Prostate gland (tissue), 2 donors: ENCODE data around the gene CCBE1. TPM values are rescaled to one million over a fixed set of nuclear protein-coding genes. Genes with fewer than 3 reads are reported as not detected.

ENCODE experiments used
- DNase-seq: peaks from one replicate; pipeline ENCODE4 v3.0.0-alpha.2; 2019; ENCODE audit warnings: low spot score
- H3K27ac ChIP-seq, 2 donors: fragments of 200-600 bp; sonication (generic); 2 replicates each; pipeline ENCODE4 v1.5.1; 2017 to 2019
- H3K27me3 ChIP-seq: fragments of 200-600 bp; sonication (generic); replicated peaks from 2 replicates; pipeline ENCODE4 v1.5.1; 2019; ENCODE audit not compliant: insufficient read depth
- H3K36me3 ChIP-seq, 2 donors: fragments of 200-600 bp; sonication (generic); 1 replicate in 1 of 2; 2 replicates in 1 of 2; pipeline versions ENCODE4 v1.5.1 to v1.8.1; 2017 to 2019
- H3K4me1 ChIP-seq: fragments of 200-600 bp; sonication (generic); replicated peaks from 2 replicates; pipeline ENCODE4 v1.5.1; 2019
- H3K4me3 ChIP-seq, 2 donors: fragments of 200-600 bp; sonication (generic); 2 replicates each; pipeline ENCODE4 v1.5.1; 2017 to 2019
- H3K9me3 ChIP-seq: fragments of 200-600 bp; sonication (generic); 2 replicates; pipeline ENCODE4 v1.5.1; 2017
- CTCF ChIP-seq, 4 experiments: fragments of 200-600 bp in 2 of 4; fragments of 450-650 bp in 2 of 4; sonication (generic) in 2 of 4; IDR thresholded peaks; 1 replicate in 3 of 4; 2 replicates in 1 of 4; pipeline ENCODE4 v1.5.1; 2016 to 2019; ENCODE audit warnings: antibody characterized with exemption in 4 of 4, mild to moderate bottlenecking in 2 of 4, moderate library complexity in 2 of 4
- POLR2A ChIP-seq: fragments of 450-650 bp; IDR thresholded peaks from one replicate; pipeline ENCODE4 v1.6.1; 2016; ENCODE audit warnings: antibody characterized with exemption, mild to moderate bottlenecking
- POLR2AphosphoS5 ChIP-seq: sonication (generic); formaldehyde crosslinking; IDR thresholded peaks from one replicate; pipeline ENCODE4 v1.6.1; 2017; ENCODE audit warnings: antibody characterized with exemption
- WGBS: methylation state at CpG from one replicate; pipeline ENCODE4 v1.1.5; 2018; 5-methylcytosine and 5-hydroxymethylcytosine counted together
- intact Hi-C: fragments of 100-400 bp; cut with DNase I; formaldehyde crosslinking; loops from one replicate; pipeline ENCODE4 v1.14.2; 2022
- total RNA-seq, 2 donors: library from RNA; depleted of rRNA; stranded (reverse); fragments of >200 nt; gene quantifications; one replicate each; pipeline ENCODE4 v1.1.0, GENCODE V29; 2016

Gene CCBE1
- total RNA-seq, 2 donors from 2014 or later = 1.8 to 2.0 TPM

DNA sequence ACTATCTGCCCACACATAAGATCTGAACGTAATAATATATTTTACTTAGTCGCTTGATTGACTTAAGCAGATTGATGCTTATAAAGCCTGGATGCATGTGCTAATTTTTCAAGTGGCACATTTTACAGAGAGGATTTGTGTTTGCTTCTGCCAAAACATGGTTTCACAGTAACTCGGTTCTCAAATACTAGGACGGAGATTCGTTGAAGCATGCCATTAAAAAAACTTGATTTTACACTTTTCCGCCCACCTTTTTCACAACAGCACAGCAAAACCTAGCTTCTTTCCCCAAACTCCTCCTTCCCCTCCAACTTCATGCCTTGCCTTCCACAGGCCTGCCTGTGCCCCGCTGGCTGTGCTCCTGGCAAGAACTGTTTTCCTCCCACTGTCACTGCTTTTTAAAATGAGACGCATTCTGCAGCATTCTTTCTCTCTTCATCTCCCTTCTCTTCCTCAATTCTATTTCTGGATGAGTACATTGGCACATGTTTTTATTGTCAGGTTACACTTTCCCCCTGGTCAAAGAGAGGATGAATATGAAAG, 283.0 kb downstream of the CCBE1 start:
- no peaks in the 10 kb centered on the region for H3K27me3 ChIP-seq
- TF ChIP-seq CTCF (IDR thresholded peaks at IDR 0.05) (no peak), POLR2A (no peak), POLR2AphosphoS5 (no peak)
- H3K4me1 ChIP-seq = no peaks in the 10 kb centered on the region
- no peaks in the 10 kb centered on the region for H3K9me3 ChIP-seq
- intact Hi-C loops = no loop called here
- no peaks in the 10 kb centered on the region for H3K36me3 ChIP-seq
- no peak for DNase-seq
- H3K4me3 ChIP-seq = no peak overlapping the region
- WGBS = 52% methylated on average over 8 of the region's 8 CpGs
- H3K27ac ChIP-seq = no peak overlapping the region

GRCh38 chr18:59402432-59403090, 294.7 kb downstream of the CCBE1 start:
- intact Hi-C loops = loop anchor here (2.0 kb wide), 1 partner anchor 94 kb away; no protein-coding TSS in a partner anchor
- Histone ChIP-seq H3K27me3 (no peaks in the 10 kb centered on the region), H3K27ac (no peak overlapping the region), H3K36me3 (no peaks in the 10 kb centered on the region), H3K4me1 (no peaks in the 10 kb centered on the region), H3K9me3 (no peaks in the 10 kb centered on the region), H3K4me3 (no peak overlapping the region)
- WGBS = 24% methylated on average over 13 of the region's 13 CpGs
- peak; percentile 56 to 90 (median 86) for TF ChIP-seq CTCF (IDR thresholded peaks at IDR 0.05)
- no peak for TF ChIP-seq POLR2A
- peak; percentile 55 for TF ChIP-seq POLR2AphosphoS5
- peak; percentile 66 for DNase-seq

GRCh38 chr18:59400407-59400806, 296.8 kb downstream of the CCBE1 start:
- TF ChIP-seq POLR2A = no peak
- no peak for TF ChIP-seq POLR2AphosphoS5
- TF ChIP-seq CTCF (IDR thresholded peaks at IDR 0.05) = no peak
- H3K36me3 ChIP-seq = no peaks in the 10 kb centered on the region
- H3K9me3 ChIP-seq = no peaks in the 10 kb centered on the region
- intact Hi-C loops = no loop called here
- H3K27me3 ChIP-seq = no peaks in the 10 kb centered on the region
- DNase-seq = no peak
- 86% methylated on average over 6 of the region's 6 CpGs for WGBS
- no peak overlapping the region for H3K27ac ChIP-seq
- no peak overlapping the region for H3K4me3 ChIP-seq
- no peaks in the 10 kb centered on the region for H3K4me1 ChIP-seq

DNA sequence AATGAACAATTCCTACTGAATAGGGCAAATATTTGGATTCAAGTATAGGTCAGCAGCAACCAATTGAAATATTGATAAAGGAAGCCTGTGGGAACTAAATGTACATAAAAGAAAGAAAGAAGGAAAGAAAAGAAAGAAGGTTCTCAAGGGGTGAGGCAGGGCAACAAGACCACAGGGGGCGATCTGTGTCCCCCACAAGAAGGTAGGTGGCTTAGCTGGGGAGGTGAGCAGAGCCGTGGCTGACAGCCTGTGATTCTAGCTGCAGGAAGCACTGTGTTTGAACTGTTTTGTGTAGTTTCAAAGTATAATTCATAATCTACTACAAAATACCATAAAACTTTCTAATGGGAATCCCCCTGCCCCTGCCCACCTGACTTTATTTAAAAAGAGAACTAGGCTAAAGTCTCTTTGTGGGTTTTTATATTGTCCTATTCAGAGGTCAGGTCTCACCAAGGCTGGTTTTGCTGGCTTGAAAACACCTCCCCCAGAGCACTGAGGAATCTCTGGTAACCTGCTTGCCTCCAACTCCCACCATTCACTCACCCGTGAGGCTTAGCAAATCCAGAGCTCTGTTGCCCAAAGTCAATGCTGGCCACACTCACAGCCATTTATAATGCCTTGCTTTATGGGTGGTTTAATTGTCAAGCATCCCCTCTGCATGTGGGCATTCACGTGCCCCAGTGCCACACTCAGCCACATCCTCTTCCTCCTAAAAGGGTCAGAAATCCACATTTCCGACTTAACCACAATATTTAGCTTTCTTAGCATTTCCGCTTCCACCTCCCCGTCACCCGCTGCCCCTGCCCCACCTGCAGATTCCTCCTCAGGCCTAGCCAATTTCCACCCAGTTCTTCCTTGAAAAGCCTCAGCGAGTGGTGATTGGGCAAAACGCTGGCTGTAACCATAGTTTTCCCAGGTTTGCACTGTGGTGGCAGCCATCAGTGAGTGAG, 301.7 kb downstream of the CCBE1 start:
- WGBS = 70% methylated on average over 10 of the region's 10 CpGs
- TF ChIP-seq POLR2A (no peak), CTCF (IDR thresholded peaks at IDR 0.05) (no peak), POLR2AphosphoS5 (no peak)
- no peak overlapping the region for H3K4me3 ChIP-seq
- intact Hi-C loops = loop anchor here (5.0 kb wide), 1 partner anchor 148 kb away; no protein-coding TSS in a partner anchor
- no peak for DNase-seq
- H3K36me3 ChIP-seq = no peaks in the 10 kb centered on the region
- no peaks in the 10 kb centered on the region for H3K4me1 ChIP-seq
- no peak overlapping the region for H3K27ac ChIP-seq
- no peaks in the 10 kb centered on the region for H3K27me3 ChIP-seq
- no peaks in the 10 kb centered on the region for H3K9me3 ChIP-seq
